ENCODE results near the gene PRKN. TPM values are rescaled to one million over a fixed set of nuclear protein-coding genes. Genes with fewer than 3 reads are reported as not detected.

Gene PRKN
- total and polyA plus RNA-seq, 10 donors, result 0.23 to 14.1 (median 7.0) TPM

DNA sequence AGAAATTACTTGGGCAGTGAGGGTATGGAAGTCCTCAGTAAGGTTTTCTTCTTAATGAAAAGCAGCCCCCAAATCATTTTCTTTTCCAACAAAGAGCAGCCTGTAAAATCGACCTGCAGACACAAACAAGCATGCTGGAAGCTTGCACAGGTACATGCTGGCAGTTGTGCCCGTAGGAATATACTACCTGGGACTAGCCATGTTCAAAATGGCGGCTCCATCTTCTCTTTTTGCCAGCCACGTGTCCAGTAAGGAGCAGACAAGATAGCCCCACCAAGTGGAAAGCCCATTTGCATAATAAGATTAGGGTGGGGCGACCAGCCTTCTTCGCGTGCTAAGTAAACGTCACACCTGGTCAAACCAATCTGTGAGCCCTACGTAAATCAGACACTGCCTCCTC, 1194.3 kb downstream of the PRKN start:
- 81 to 89% (median 86%) methylated on average over 9 of the region's 9 CpGs for WGBS, 5 donors
- TF ChIP-seq POLR2A (IDR thresholded peaks at IDR 0.05), result no peak
- TF ChIP-seq, protein P1, sequence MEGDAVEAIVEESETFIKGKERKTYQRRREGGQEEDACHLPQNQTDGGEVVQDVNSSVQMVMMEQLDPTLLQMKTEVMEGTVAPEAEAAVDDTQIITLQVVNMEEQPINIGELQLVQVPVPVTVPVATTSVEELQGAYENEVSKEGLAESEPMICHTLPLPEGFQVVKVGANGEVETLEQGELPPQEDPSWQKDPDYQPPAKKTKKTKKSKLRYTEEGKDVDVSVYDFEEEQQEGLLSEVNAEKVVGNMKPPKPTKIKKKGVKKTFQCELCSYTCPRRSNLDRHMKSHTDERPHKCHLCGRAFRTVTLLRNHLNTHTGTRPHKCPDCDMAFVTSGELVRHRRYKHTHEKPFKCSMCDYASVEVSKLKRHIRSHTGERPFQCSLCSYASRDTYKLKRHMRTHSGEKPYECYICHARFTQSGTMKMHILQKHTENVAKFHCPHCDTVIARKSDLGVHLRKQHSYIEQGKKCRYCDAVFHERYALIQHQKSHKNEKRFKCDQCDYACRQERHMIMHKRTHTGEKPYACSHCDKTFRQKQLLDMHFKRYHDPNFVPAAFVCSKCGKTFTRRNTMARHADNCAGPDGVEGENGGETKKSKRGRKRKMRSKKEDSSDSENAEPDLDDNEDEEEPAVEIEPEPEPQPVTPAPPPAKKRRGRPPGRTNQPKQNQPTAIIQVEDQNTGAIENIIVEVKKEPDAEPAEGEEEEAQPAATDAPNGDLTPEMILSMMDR (IDR thresholded peaks at IDR 0.05 in 8 of 11, conservative IDR thresholded peaks at IDR 0.05 in 3 of 11), result no peak
- no peak for TF ChIP-seq POLR2AphosphoS5 (IDR thresholded peaks at IDR 0.05)
- no peak overlapping the region for H3K27ac ChIP-seq
- H3K4me1 ChIP-seq, result no peaks in the 10 kb centered on the region
- no peak for DNase-seq
- no peaks in the 10 kb centered on the region for H3K36me3 ChIP-seq
- no peaks in the 10 kb centered on the region for H3K27me3 ChIP-seq (replicated peaks in 1 of 7)
- no peak overlapping the region for H3K4me3 ChIP-seq
- intact Hi-C loops (cut with DNase I; ENCODE audit: low total_unique reads), result no loop called here
- no peaks in the 10 kb centered on the region for H3K9me3 ChIP-seq

DNA sequence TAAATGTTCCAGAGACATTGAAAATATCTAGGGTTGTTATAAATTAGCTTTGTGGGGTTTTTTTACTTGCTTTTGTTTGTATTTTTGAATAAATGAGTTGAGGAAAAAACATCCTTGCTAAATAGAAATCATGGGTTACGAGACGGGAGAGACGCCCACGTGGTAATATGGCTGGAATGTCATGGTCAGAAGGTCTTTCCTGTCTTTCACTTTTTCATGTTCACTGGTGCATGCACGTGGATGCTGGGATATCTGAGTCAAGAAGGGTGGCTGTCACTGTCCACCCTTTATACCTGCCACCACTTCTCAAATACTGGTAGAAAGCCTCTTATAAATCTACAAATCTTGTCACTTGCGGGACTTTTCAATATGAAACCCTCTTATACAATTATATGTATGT, 1195.0 kb downstream of the PRKN start:
- Histone ChIP-seq H3K27me3 (replicated peaks in 1 of 7) (no peaks in the 10 kb centered on the region), H3K4me3 (no peak overlapping the region), H3K27ac (no peak overlapping the region), H3K36me3 (no peaks in the 10 kb centered on the region), H3K4me1 (no peaks in the 10 kb centered on the region), H3K9me3 (no peaks in the 10 kb centered on the region)
- no peak for DNase-seq
- TF ChIP-seq POLR2AphosphoS5 (IDR thresholded peaks at IDR 0.05), result no peak
- TF ChIP-seq, protein P1 (IDR thresholded peaks at IDR 0.05 in 8 of 11, conservative IDR thresholded peaks at IDR 0.05 in 3 of 11), result no peak
- TF ChIP-seq POLR2A (IDR thresholded peaks at IDR 0.05), result no peak
- intact Hi-C loops (cut with DNase I; ENCODE audit: low total_unique reads), result no loop called here
- 75 to 84% (median 78%) methylated on average over 6 of the region's 6 CpGs for WGBS, 5 donors

DNA sequence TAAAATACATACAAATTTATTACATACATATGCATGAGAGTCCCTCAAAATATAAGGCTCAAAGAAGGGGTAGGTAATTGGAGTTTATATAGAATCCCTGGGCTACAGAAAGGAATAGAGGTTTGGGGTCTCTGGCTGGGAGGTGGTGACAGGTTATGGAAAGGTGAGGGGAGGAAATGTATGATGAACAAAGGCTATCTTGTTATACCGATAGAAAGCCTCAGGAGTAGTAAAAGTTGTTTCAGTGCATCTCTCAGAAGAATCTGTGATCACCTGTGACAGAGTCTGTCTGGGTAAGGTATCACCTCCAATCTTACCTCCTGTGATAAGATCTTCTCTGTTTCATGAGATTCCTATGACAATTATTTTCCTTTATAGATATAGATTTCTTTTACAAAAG, 1200.8 kb downstream of the PRKN start:
- TF ChIP-seq POLR2AphosphoS5 (IDR thresholded peaks at IDR 0.05), result no peak
- Histone ChIP-seq H3K36me3 (no peaks in the 10 kb centered on the region), H3K27me3 (replicated peaks in 1 of 7) (no peaks in the 10 kb centered on the region), H3K4me1 (no peaks in the 10 kb centered on the region), H3K27ac (no peak overlapping the region), H3K4me3 (no peak overlapping the region), H3K9me3 (peaks cover 0 to 8% (median 0%) of the 10 kb centered on the region in 8 donors)
- intact Hi-C loops (cut with DNase I; ENCODE audit: low total_unique reads), result no loop called here
- no peak for DNase-seq
- WGBS, 5 donors, result 80 to 96% (median 93%) methylated on average over 1 of the region's 1 CpG

DNA sequence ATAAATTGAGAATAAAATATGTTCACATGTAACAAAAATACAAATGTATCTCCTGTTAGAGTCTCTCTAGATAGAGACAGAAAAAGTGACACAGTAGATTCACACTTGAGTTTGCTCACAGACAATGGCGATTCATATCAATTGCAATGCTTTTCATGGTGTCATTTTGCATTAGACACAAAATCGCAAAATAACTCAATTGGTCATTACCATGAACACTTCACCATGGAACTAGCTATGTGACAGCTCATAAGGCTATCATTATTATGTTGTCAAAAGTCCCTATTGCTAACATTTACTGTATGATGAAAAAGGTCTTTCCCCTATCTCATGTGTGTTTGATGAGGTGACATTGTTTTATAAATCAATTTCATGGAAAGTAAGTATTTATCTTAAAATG, 1204.2 kb downstream of the PRKN start:
- H3K27ac ChIP-seq, result no peak overlapping the region
- no peaks in the 10 kb centered on the region for H3K36me3 ChIP-seq
- WGBS, 5 donors, result 64 to 94% (median 86%) methylated on average over 2 of the region's 2 CpGs
- H3K27me3 ChIP-seq (replicated peaks in 1 of 7), result no peaks in the 10 kb centered on the region
- intact Hi-C loops (cut with DNase I; ENCODE audit: low total_unique reads), result no loop called here
- H3K4me1 ChIP-seq, result no peaks in the 10 kb centered on the region
- H3K4me3 ChIP-seq, result no peak overlapping the region
- TF ChIP-seq POLR2AphosphoS5 (IDR thresholded peaks at IDR 0.05) (no peak), POLR2A (IDR thresholded peaks at IDR 0.05) (no peak)
- TF ChIP-seq, protein P1 (IDR thresholded peaks at IDR 0.05 in 8 of 11, conservative IDR thresholded peaks at IDR 0.05 in 3 of 11), result no peak
- H3K9me3 ChIP-seq, result peaks cover 0 to 15% (median 5%) of the 10 kb centered on the region in 8 donors
- DNase-seq, result no peak

DNA sequence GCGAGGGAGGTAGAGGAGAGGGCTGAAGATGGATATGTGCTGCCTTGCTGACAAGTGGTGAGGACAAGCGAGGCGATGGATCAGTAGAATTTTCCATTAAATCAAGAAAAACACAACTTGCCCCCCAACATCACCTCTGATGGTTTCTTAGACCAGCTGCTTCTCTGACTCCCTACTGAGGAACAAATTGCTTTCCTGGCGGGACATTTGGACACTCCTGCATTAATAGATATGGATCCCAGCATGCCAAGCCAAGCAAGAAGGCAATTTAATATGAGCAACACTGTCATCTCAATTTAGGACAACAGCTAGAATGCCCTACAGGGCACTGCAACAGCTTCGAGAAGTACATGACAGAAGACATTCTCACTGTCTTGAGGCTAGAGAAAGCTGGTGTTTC, 1205.3 kb downstream of the PRKN start:
- 83 to 95% (median 90%) methylated on average over 5 of the region's 5 CpGs for WGBS, 5 donors

More for the DNA sequence above, 1205.3 kb downstream of the PRKN start:
- Histone ChIP-seq H3K9me3 (peaks cover 0 to 21% (median 5%) of the 10 kb centered on the region in 8 donors), H3K4me1 (no peaks in the 10 kb centered on the region), H3K27me3 (replicated peaks in 1 of 7) (no peaks in the 10 kb centered on the region), H3K36me3 (no peaks in the 10 kb centered on the region), H3K4me3 (no peak overlapping the region), H3K27ac (no peak overlapping the region)
- no peak for DNase-seq
- intact Hi-C loops (cut with DNase I; ENCODE audit: low total_unique reads), result no loop called here
- TF ChIP-seq POLR2A (IDR thresholded peaks at IDR 0.05) (no peak), POLR2AphosphoS5 (IDR thresholded peaks at IDR 0.05) (no peak)
- TF ChIP-seq, protein P1 (IDR thresholded peaks at IDR 0.05 in 8 of 11, conservative IDR thresholded peaks at IDR 0.05 in 3 of 11), result no peak
